CD14-positive monocyte (primary cell): Measurements from ENCODE around the gene GYPC. TPM values are rescaled to one million over a fixed set of nuclear protein-coding genes. Genes with fewer than 3 reads are reported as not detected.
"Not testable (repeated sequence)": the region's sequence is repeated elsewhere in the genome, so short reads cannot be mapped to it uniquely, and the experiment has no call there.

ENCODE experiments used
- DNase-seq, 3 donors: peaks; one replicate each; pipeline ENCODE4 v3.0.0-alpha.2; 2011 to 2022
- H2AFZ ChIP-seq: 2 replicates; pipeline ENCODE4 v1.6.0; 2012; ENCODE audit warnings: mild to moderate bottlenecking, low read depth, low read length, inconsistent platforms; ENCODE audit not compliant: insufficient read depth, poor library complexity, severe bottlenecking
- H3K27ac ChIP-seq, 2 donors: 1 replicate in 1 of 2; 2 replicates in 1 of 2; pipeline ENCODE4 v1.5.1; 2012 to 2013; ENCODE audit warnings: low read length in 2 of 2, control low read depth in 1 of 2, inconsistent platforms in 1 of 2, low read depth in 1 of 2, mild to moderate bottlenecking in 1 of 2
- H3K27me3 ChIP-seq, 2 donors: one replicate each; pipeline versions ENCODE4 v1.6.0 to v1.6.1; 2011 to 2013; ENCODE audit warnings: low read length in 2 of 2; ENCODE audit not compliant: control insufficient read depth in 2 of 2, insufficient read depth in 2 of 2
- H3K36me3 ChIP-seq, 2 donors: replicated peaks in 1 of 2; 1 replicate in 1 of 2; 2 replicates in 1 of 2; pipeline versions ENCODE4 v1.5.1 to v1.6.1; 2012 to 2013; ENCODE audit warnings: low read length in 2 of 2, control low read depth in 1 of 2, inconsistent platforms in 1 of 2, mild to moderate bottlenecking in 1 of 2; ENCODE audit not compliant: insufficient read depth in 2 of 2, control insufficient read depth in 1 of 2
- H3K4me1 ChIP-seq, 2 donors: 1 replicate in 1 of 2; 2 replicates in 1 of 2; pipeline versions ENCODE4 v1.5.1 to v1.6.1; 2012 to 2013; ENCODE audit warnings: low read length in 2 of 2, control low read depth in 1 of 2, inconsistent platforms in 1 of 2, mild to moderate bottlenecking in 1 of 2, moderate library complexity in 1 of 2; ENCODE audit not compliant: insufficient read depth in 2 of 2, control insufficient read depth in 1 of 2
- H3K4me2 ChIP-seq: replicated peaks from 2 replicates; pipeline ENCODE3; 2012; ENCODE audit warnings: low read length, moderate library complexity, mild to moderate bottlenecking; ENCODE audit not compliant: poor library complexity, severe bottlenecking; ENCODE audit errors: extremely low read depth
- H3K4me3 ChIP-seq, 3 experiments: fragments of 200-600 bp in 1 of 3; sonication (generic) in 1 of 3; replicated peaks in 1 of 3; 1 replicate in 2 of 3; 2 replicates in 1 of 3; pipeline ENCODE4 v1.5.1; 2011 to 2013; ENCODE audit warnings: low read length in 3 of 3, mild to moderate bottlenecking in 3 of 3, control low read depth in 2 of 3, low read depth in 2 of 3, inconsistent platforms in 1 of 3, moderate library complexity in 1 of 3
- H3K79me2 ChIP-seq: 2 replicates; pipeline ENCODE4 v1.6.0; 2012; ENCODE audit warnings: mild to moderate bottlenecking, control low read depth, inconsistent platforms, low read length, moderate library complexity; ENCODE audit not compliant: insufficient read depth
- H3K9ac ChIP-seq: 2 replicates; pipeline ENCODE4 v1.6.0; 2017; ENCODE audit warnings: low read length, mild to moderate bottlenecking; ENCODE audit not compliant: insufficient read depth, poor library complexity, severe bottlenecking
- H3K9me3 ChIP-seq, 2 donors: replicated peaks in 1 of 2; 1 replicate in 1 of 2; 2 replicates in 1 of 2; pipeline versions ENCODE4 v1.5.1 to v1.6.1; 2012 to 2013; ENCODE audit warnings: low read length in 2 of 2, control low read depth in 1 of 2; ENCODE audit not compliant: control insufficient read depth in 1 of 2, insufficient read depth in 1 of 2
- H4K20me1 ChIP-seq: 2 replicates; pipeline ENCODE4 v1.6.0; 2012; ENCODE audit warnings: mild to moderate bottlenecking, low read length, control low read depth, moderate library complexity; ENCODE audit not compliant: insufficient read depth
- H3K27ac Mint-ChIP-seq, 7 donors: one replicate each; pipeline ENCODE4 v1.8.0; 2020; ENCODE audit warnings: mild to moderate bottlenecking in 7 of 7, mixed read lengths in 7 of 7, moderate library complexity in 6 of 7, inconsistent platforms in 2 of 7
- H3K27me3 Mint-ChIP-seq, 3 donors: one replicate each; pipeline ENCODE4 v1.8.0; 2021 to 2022; ENCODE audit warnings: low read depth in 3 of 3, mild to moderate bottlenecking in 3 of 3, mixed read lengths in 3 of 3, moderate library complexity in 3 of 3, inconsistent platforms in 1 of 3
- H3K36me3 Mint-ChIP-seq, 2 donors: one replicate each; pipeline ENCODE4 v1.8.0; 2020; ENCODE audit warnings: mixed read lengths in 2 of 2, inconsistent platforms in 1 of 2, mild to moderate bottlenecking in 1 of 2
- H3K4me1 Mint-ChIP-seq: one replicate; pipeline ENCODE4 v1.8.0; 2020; ENCODE audit warnings: mild to moderate bottlenecking, mixed read lengths
- H3K4me3 Mint-ChIP-seq, 2 donors: one replicate each; pipeline ENCODE4 v1.8.0; 2020; ENCODE audit warnings: mild to moderate bottlenecking in 2 of 2, mixed read lengths in 2 of 2, moderate library complexity in 1 of 2
- H3K9me3 Mint-ChIP-seq, 7 donors: one replicate each; pipeline ENCODE4 v1.8.0; 2020 to 2022; ENCODE audit warnings: mixed read lengths in 7 of 7, mild to moderate bottlenecking in 6 of 7, moderate library complexity in 6 of 7, inconsistent platforms in 2 of 7
- CTCF ChIP-seq: fragments of 200-600 bp; IDR thresholded peaks from one replicate; pipeline ENCODE4 v1.8.0; 2022; ENCODE audit warnings: antibody characterized with exemption, mild to moderate bottlenecking
- WGBS: methylation state at CpG from one replicate; pipeline ENCODE4 v1.1.5; 2013; ENCODE audit warnings: missing lambda C conversion rate; ENCODE audit not compliant: insufficient coverage; 5-methylcytosine and 5-hydroxymethylcytosine counted together
- intact Hi-C, 2 donors: fragments of 100-400 bp; cut with micrococcal nuclease; formaldehyde crosslinking; loops; one replicate each; pipeline versions ENCODE4 v1.15.0 to v1.15.1; 2023
- polyA plus RNA-seq, 3 donors: library from polyadenylated mRNA; depleted of rRNA in 1 of 3; unstranded in 2 of 3; stranded (reverse) in 1 of 3; fragments of 300-500 nt in 2 of 3; fragments of >200 nt in 1 of 3; fragmentation: Illumina TruSeq in 2 of 3; gene quantifications; 1 replicate in 2 of 3; 2 replicates in 1 of 3; pipeline ENCODE4 v1.2.3, GENCODE V29; 2012 to 2021

The GYPC gene
- polyA plus RNA-seq, 3 donors, result 20.0 to 36.1 (median 21.7) TPM

- H3K36me3 ChIP-seq, result no peaks in the 10 kb centered on the region
- Mint-ChIP-seq H3K36me3 (no peaks in the 10 kb centered on the region), H3K4me3 (no peak overlapping the region), H3K27me3 (peaks cover 0 to 2% (median 0%) of the 10 kb centered on the region in 3 donors), H3K27ac (peak overlapping the region in 6 of 7 donors; percentile 41 to 92 (median 76)), H3K9me3 (peaks cover 0 to 16% (median 5%) of the 10 kb centered on the region in 7 donors), H3K4me1 (peaks cover 24% of the 10 kb centered on the region)
- H3K4me3 ChIP-seq, result no peak overlapping the region
- no peak for TF ChIP-seq CTCF
- WGBS, result no CpG with 5 or more reads among the region's 1 CpG
- H3K4me2 ChIP-seq, result no peak overlapping the region
- H3K27ac ChIP-seq, result peak overlapping the region; percentile 5 to 74
- H3K4me1 ChIP-seq, result peaks cover 20 to 21% of the 10 kb centered on the region in 2 donors
- DNase-seq, result peak; percentile 25 to 51 (median 29)
- H4K20me1 ChIP-seq, result no peaks in the 10 kb centered on the region
- no peaks in the 10 kb centered on the region for H3K27me3 ChIP-seq
- H3K79me2 ChIP-seq, result no peaks in the 10 kb centered on the region
- intact Hi-C loops, result no loop called here
- no peaks in the 10 kb centered on the region for H3K9me3 ChIP-seq
- H3K9ac ChIP-seq, result no peak overlapping the region
- H2AFZ ChIP-seq, result peak overlapping the region; percentile 0
Measured at GRCh38 chr2:126645211-126645618, 10.7 kb upstream of the GYPC start.

GRCh38 chr2:126646026-126646425 lies 9.9 kb upstream of the GYPC start:
- Histone ChIP-seq H3K9ac (no peak overlapping the region), H3K27me3 (no peaks in the 10 kb centered on the region), H3K4me3 (no peak overlapping the region), H3K36me3 (no peaks in the 10 kb centered on the region), H3K9me3 (no peaks in the 10 kb centered on the region), H3K4me2 (no peak overlapping the region), H3K27ac (no peak overlapping the region), H4K20me1 (no peaks in the 10 kb centered on the region), H3K79me2 (no peaks in the 10 kb centered on the region), H2AFZ (no peak overlapping the region), H3K4me1 (peaks cover 20 to 21% of the 10 kb centered on the region in 2 donors)
- Mint-ChIP-seq H3K27me3 (peaks cover 0 to 2% (median 0%) of the 10 kb centered on the region in 3 donors), H3K9me3 (peaks cover 2 to 23% (median 10%) of the 10 kb centered on the region in 7 donors), H3K27ac (no peak overlapping the region), H3K4me1 (peaks cover 24% of the 10 kb centered on the region), H3K36me3 (no peaks in the 10 kb centered on the region), H3K4me3 (no peak overlapping the region)
- intact Hi-C loops, result no loop called here
- 95% methylated on average over 2 of the region's 3 CpGs for WGBS
- no peak for TF ChIP-seq CTCF
- no peak for DNase-seq

- H3K36me3 ChIP-seq, H3K4me3 ChIP-seq, H3K27me3 Mint-ChIP-seq, H3K9me3 ChIP-seq, H3K4me2 ChIP-seq, H3K27me3 ChIP-seq, H3K9ac ChIP-seq, H3K27ac ChIP-seq, H3K4me3 Mint-ChIP-seq, H4K20me1 ChIP-seq, intact Hi-C loops, H3K79me2 ChIP-seq, H2AFZ ChIP-seq, H3K36me3 Mint-ChIP-seq: not testable (repeated sequence)
- H3K27ac Mint-ChIP-seq, result peak overlapping the region in 1 of 7 donors; percentile 20
- peak; percentile 43 to 82 (median 63) for DNase-seq
- peaks cover 20 to 21% of the 10 kb centered on the region in 2 donors for H3K4me1 ChIP-seq
- peaks cover 26% of the 10 kb centered on the region for H3K4me1 Mint-ChIP-seq
- WGBS, result no CpG with 5 or more reads among the region's 1 CpG
- peaks cover 2 to 26% (median 13%) of the 10 kb centered on the region in 7 donors for H3K9me3 Mint-ChIP-seq
Measured at GRCh38 chr2:126647714-126648344, 8.1 kb upstream of the GYPC start.
